Peyer's patch (tissue), 4 donors: ENCODE measurements around the gene GABBR2.

ENCODE experiments used
- POLR2A ChIP-seq, 2 donors: fragments of 450-650 bp; IDR thresholded peaks; one replicate each; pipeline ENCODE4 v1.5.1; 2017; ENCODE audit warnings: antibody characterized with exemption in 2 of 2, mild to moderate bottlenecking in 2 of 2, moderate library complexity in 2 of 2
- TF ChIP-seq, protein P1 (sequence below), 6 experiments: fragments of 450-650 bp in 4 of 6; fragments of 200-600 bp in 2 of 6; sonication (generic) in 1 of 6; IDR thresholded peaks; one replicate each; pipeline ENCODE4 v1.5.1; 2017 to 2019; ENCODE audit warnings: antibody characterized with exemption in 6 of 6, mild to moderate bottlenecking in 3 of 6, moderate library complexity in 1 of 6

DNA sequence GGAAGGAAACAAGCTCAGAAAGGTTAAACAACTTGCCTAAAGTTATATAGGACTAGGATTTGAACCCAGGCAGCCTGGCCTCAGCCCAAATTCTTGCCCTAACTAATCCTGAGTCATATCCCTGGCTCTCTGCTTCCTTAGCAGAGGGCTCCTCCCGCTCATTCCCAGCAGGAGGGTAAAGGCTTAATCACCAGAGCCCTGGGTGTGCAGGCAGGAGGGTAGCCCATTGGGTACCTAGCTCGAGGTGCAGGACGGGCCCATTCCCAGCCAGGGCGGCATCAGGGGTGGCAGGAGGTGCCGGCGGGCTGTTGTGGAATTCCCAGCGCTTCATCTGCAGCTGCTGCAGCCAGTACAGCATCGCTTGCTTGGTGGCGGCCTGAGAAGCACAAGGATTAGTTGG is 457.2 kb downstream of the GABBR2 start:
- TF ChIP-seq, protein P1, sequence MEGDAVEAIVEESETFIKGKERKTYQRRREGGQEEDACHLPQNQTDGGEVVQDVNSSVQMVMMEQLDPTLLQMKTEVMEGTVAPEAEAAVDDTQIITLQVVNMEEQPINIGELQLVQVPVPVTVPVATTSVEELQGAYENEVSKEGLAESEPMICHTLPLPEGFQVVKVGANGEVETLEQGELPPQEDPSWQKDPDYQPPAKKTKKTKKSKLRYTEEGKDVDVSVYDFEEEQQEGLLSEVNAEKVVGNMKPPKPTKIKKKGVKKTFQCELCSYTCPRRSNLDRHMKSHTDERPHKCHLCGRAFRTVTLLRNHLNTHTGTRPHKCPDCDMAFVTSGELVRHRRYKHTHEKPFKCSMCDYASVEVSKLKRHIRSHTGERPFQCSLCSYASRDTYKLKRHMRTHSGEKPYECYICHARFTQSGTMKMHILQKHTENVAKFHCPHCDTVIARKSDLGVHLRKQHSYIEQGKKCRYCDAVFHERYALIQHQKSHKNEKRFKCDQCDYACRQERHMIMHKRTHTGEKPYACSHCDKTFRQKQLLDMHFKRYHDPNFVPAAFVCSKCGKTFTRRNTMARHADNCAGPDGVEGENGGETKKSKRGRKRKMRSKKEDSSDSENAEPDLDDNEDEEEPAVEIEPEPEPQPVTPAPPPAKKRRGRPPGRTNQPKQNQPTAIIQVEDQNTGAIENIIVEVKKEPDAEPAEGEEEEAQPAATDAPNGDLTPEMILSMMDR (IDR thresholded peaks at IDR 0.05): no peak
- TF ChIP-seq POLR2A (IDR thresholded peaks at IDR 0.05): no peak
